Measurements from ENCODE around the gene MPP2. TPM values are rescaled to one million over a fixed set of nuclear protein-coding genes. Genes with fewer than 3 reads are reported as not detected.

MPP2 gene
- total RNA-seq, 4 donors from 2014 or later: 2.0 to 20.9 (median 13.3) TPM

GRCh38 chr17:43911904-43912303 lies 4.6 kb upstream of the MPP2 start:
- Histone ChIP-seq H3K36me3 (no peaks in the 10 kb centered on the region), H3K27ac (no peak overlapping the region), H3K4me3 (no peak overlapping the region), H3K4me1 (no peaks in the 10 kb centered on the region), H3K9me3 (no peaks in the 10 kb centered on the region), H3K27me3 (no peaks in the 10 kb centered on the region)
- intact Hi-C loops (cut with DNase I; ENCODE audit: low total_unique reads): no loop called here
- no peak for DNase-seq
- no peak for TF ChIP-seq CTCF (IDR thresholded peaks at IDR 0.05)
- TF ChIP-seq POLR2A (IDR thresholded peaks at IDR 0.05): no peak

GRCh38 chr17:43909537-43910231 lies 2.3 kb upstream of the MPP2 start:
- intact Hi-C loops (cut with DNase I; ENCODE audit: low total_unique reads): no loop called here
- H3K27me3 ChIP-seq: no peaks in the 10 kb centered on the region
- no peak overlapping the region for H3K27ac ChIP-seq

GRCh38 chr17:43907998-43908721 lies 824 bp upstream of the MPP2 start:
- no peaks in the 10 kb centered on the region for H3K36me3 ChIP-seq
- H3K9me3 ChIP-seq: no peaks in the 10 kb centered on the region
- peak; percentile 80 to 82 for DNase-seq
- TF ChIP-seq CTCF (IDR thresholded peaks at IDR 0.05): peak in 1 of 4 experiments; percentile 30
- peak; percentile 29 to 53 for TF ChIP-seq POLR2A (IDR thresholded peaks at IDR 0.05)
- H3K4me3 ChIP-seq: peak overlapping the region; percentile 68 to 88
- H3K27ac ChIP-seq: peak overlapping the region; percentile 84 to 91
- H3K4me1 ChIP-seq: peaks cover 0 to 12% of the 10 kb centered on the region in 2 donors
- intact Hi-C loops (cut with DNase I; ENCODE audit: low total_unique reads): no loop called here
- H3K27me3 ChIP-seq: no peaks in the 10 kb centered on the region

More at GRCh38 chr17:43909537-43910231, 2.3 kb upstream of the MPP2 start:
- H3K9me3 ChIP-seq: no peaks in the 10 kb centered on the region
- no peak for DNase-seq
- TF ChIP-seq CTCF (IDR thresholded peaks at IDR 0.05) (no peak), POLR2A (IDR thresholded peaks at IDR 0.05) (no peak)
- no peak overlapping the region for H3K4me3 ChIP-seq
- H3K36me3 ChIP-seq: no peaks in the 10 kb centered on the region
- peaks cover 0 to 12% of the 10 kb centered on the region in 2 donors for H3K4me1 ChIP-seq

- Histone ChIP-seq H3K4me3 (peak overlapping the region; percentile 68 to 88), H3K27me3 (no peaks in the 10 kb centered on the region), H3K9me3 (no peaks in the 10 kb centered on the region), H3K4me1 (peaks cover 0 to 12% of the 10 kb centered on the region in 2 donors), H3K36me3 (no peaks in the 10 kb centered on the region), H3K27ac (peak overlapping the region; percentile 84 to 91)
- no peak for TF ChIP-seq CTCF (IDR thresholded peaks at IDR 0.05)
- TF ChIP-seq POLR2A (IDR thresholded peaks at IDR 0.05): no peak
- intact Hi-C loops (cut with DNase I; ENCODE audit: low total_unique reads): no loop called here
- DNase-seq: peak; percentile 27 to 28
These were observed 348 bp downstream of the MPP2 start for GRCh38 chr17:43906951-43907424.
